ENCODE results near the gene SYNRG.

Gene SYNRG

GRCh38 chr17:37493249-37494027 is 115.8 kb downstream of the SYNRG start:
- Histone ChIP-seq H3K4me3 (ENCODE audit: low read length in 2 of 2) (no peak overlapping the region), H3K4ac (ENCODE audit: low read length) (no peak overlapping the region), H3K23ac (ENCODE audit: low read depth, low read length, poor library complexity) (no peak overlapping the region), H2AFZ (ENCODE audit: low read length) (no peak overlapping the region), H3K9me3 (replicated peaks in 1 of 2; ENCODE audit: control insufficient read depth in 2 of 2, insufficient read depth in 1 of 2, low read depth in 1 of 2, low read length in 2 of 2) (no peaks in the 10 kb centered on the region), H3K4me1 (ENCODE audit: control insufficient read depth in 2 of 2, insufficient read depth in 1 of 2, low read depth in 1 of 2, low read length in 2 of 2) (peaks cover 10 to 20% of the 10 kb centered on the region in 2 donors), H3K36me3 (replicated peaks in 1 of 2; ENCODE audit: control insufficient read depth in 2 of 2, insufficient read depth in 2 of 2, low read length in 2 of 2) (peaks cover 0 to 4% of the 10 kb centered on the region in 2 donors), H2BK120ac (ENCODE audit: low read depth, low read length) (no peak overlapping the region), H4K8ac (ENCODE audit: low read depth, low read length) (no peak overlapping the region), H3K9ac (ENCODE audit: low read depth, low read length, poor library complexity) (no peak overlapping the region), H3K27ac (replicated peaks; ENCODE audit: low read length) (no peak overlapping the region), H2BK15ac (ENCODE audit: low read length) (no peak overlapping the region), H3K27me3 (ENCODE audit: control insufficient read depth in 3 of 3, insufficient read depth in 3 of 3, low read depth in 1 of 3, low read length in 3 of 3) (peaks cover 0 to 7% (median 0%) of the 10 kb centered on the region in 3 experiments), H2BK5ac (ENCODE audit: low read length) (no peak overlapping the region), H3K18ac (ENCODE audit: low read length) (no peak overlapping the region), H3K14ac (ENCODE audit: low read length) (no peak overlapping the region), H2AK5ac (ENCODE audit: low read depth, low read length) (no peak overlapping the region), H2BK12ac (ENCODE audit: low read length) (no peak overlapping the region), H4K91ac (ENCODE audit: low read depth, low read length, poor library complexity) (no peak overlapping the region), H3K79me1 (ENCODE audit: low read depth, low read length) (peaks cover 7% of the 10 kb centered on the region), H3K4me2 (ENCODE audit: insufficient read depth, low read length, poor library complexity, severe bottlenecking) (no peak overlapping the region)
- WGBS, 2 donors (ENCODE audit: extremely low coverage in 2 of 2, insufficient read length in 2 of 2, insufficient replicate concordance in 1 of 2), result no CpG with 5 or more reads among the region's 2 CpGs
- DNase-seq (ENCODE audit: low spot score), result no peak

- no peak overlapping the region for H3K27ac ChIP-seq (replicated peaks; ENCODE audit: low read length)
These were observed 117.1 kb downstream of the SYNRG start for GRCh38 chr17:37492167-37492566.

DNA sequence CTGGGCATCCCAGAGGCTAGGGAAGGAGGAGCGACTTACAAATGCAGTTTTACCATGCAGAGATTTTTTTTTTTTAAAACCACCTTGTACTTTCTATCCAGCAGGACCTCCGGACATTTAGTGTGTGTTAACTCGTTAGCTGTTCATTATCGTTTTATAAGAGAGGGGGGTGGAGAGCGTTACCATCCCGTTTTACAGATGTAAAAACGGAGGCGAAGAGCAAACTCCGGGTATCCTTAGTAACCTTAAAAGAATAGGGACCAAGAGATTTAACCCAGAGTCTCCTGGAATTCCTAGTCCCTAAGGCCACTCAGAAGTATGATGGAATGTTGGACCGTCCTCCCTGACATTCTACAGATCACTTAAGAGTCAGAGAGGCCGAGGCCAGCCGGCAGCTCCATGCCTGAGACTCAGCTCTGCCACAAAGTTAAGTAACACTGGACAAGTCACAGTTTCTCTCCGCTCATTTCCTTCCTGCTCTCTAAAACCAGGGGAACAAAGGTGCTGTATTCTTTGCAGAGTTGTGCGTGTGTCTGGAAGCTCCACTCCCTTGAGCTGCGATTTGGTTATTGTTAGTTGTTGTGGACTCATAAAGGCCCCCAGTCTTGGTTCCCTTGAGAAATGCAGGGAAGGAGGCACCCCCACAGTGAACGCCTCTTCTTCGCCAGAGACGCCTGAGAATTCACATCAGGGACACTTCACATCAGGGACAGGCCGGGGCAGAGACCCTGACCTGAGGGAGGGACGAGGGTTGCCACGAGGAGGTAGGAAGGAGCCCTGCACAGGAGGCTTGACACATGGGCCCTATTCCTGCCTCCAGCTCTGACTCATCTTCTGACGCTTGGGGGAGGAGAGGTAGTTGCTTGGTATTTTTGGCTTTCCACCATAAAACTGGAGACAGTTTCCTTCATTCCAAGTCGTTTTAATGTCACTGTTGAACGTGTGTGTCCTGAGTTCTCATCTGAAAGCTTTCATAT is 118.3 kb downstream of the SYNRG start:
- Histone ChIP-seq H3K4ac (ENCODE audit: low read length) (no peak overlapping the region), H3K9me3 (replicated peaks in 1 of 2; ENCODE audit: control insufficient read depth in 2 of 2, insufficient read depth in 1 of 2, low read depth in 1 of 2, low read length in 2 of 2) (no peaks in the 10 kb centered on the region), H3K9ac (ENCODE audit: low read depth, low read length, poor library complexity) (no peak overlapping the region), H4K8ac (ENCODE audit: low read depth, low read length) (no peak overlapping the region), H3K4me3 (ENCODE audit: low read length in 2 of 2) (peak overlapping the region; percentile 83 to 89), H2BK120ac (ENCODE audit: low read depth, low read length) (no peak overlapping the region), H3K79me1 (ENCODE audit: low read depth, low read length) (peaks cover 2% of the 10 kb centered on the region), H3K18ac (ENCODE audit: low read length) (no peak overlapping the region), H3K27me3 (ENCODE audit: control insufficient read depth in 3 of 3, insufficient read depth in 3 of 3, low read depth in 1 of 3, low read length in 3 of 3) (peaks cover 0 to 7% (median 0%) of the 10 kb centered on the region in 3 experiments), H2BK5ac (ENCODE audit: low read length) (no peak overlapping the region), H4K91ac (ENCODE audit: low read depth, low read length, poor library complexity) (no peak overlapping the region), H3K4me2 (ENCODE audit: insufficient read depth, low read length, poor library complexity, severe bottlenecking) (peak overlapping the region; percentile 75), H2BK15ac (ENCODE audit: low read length) (no peak overlapping the region), H3K23ac (ENCODE audit: low read depth, low read length, poor library complexity) (no peak overlapping the region), H2AK5ac (ENCODE audit: low read depth, low read length) (no peak overlapping the region), H3K27ac (replicated peaks; ENCODE audit: low read length) (peak overlapping the region; percentile 31), H3K4me1 (ENCODE audit: control insufficient read depth in 2 of 2, insufficient read depth in 1 of 2, low read depth in 1 of 2, low read length in 2 of 2) (peaks cover 12 to 21% of the 10 kb centered on the region in 2 donors), H3K14ac (ENCODE audit: low read length) (no peak overlapping the region), H2BK12ac (ENCODE audit: low read length) (no peak overlapping the region), H2AFZ (ENCODE audit: low read length) (peak overlapping the region; percentile 85), H3K36me3 (replicated peaks in 1 of 2; ENCODE audit: control insufficient read depth in 2 of 2, insufficient read depth in 2 of 2, low read length in 2 of 2) (no peaks in the 10 kb centered on the region)
- no CpG with 5 or more reads among the region's 24 CpGs for WGBS, 2 donors (ENCODE audit: extremely low coverage in 2 of 2, insufficient read length in 2 of 2, insufficient replicate concordance in 1 of 2)
- DNase-seq (ENCODE audit: low spot score), result peak; percentile 36

More at GRCh38 chr17:37492167-37492566, 117.1 kb downstream of the SYNRG start:
- H2BK120ac ChIP-seq (ENCODE audit: low read depth, low read length), result no peak overlapping the region
- no CpG with 5 or more reads among the region's 4 CpGs for WGBS, 2 donors (ENCODE audit: extremely low coverage in 2 of 2, insufficient read length in 2 of 2, insufficient replicate concordance in 1 of 2)
- H3K14ac ChIP-seq (ENCODE audit: low read length), result no peak overlapping the region
- H2AFZ ChIP-seq (ENCODE audit: low read length), result no peak overlapping the region
- no peak overlapping the region for H4K8ac ChIP-seq (ENCODE audit: low read depth, low read length)
- no peak overlapping the region for H2BK15ac ChIP-seq (ENCODE audit: low read length)
- no peak overlapping the region for H3K4ac ChIP-seq (ENCODE audit: low read length)
- H2AK5ac ChIP-seq (ENCODE audit: low read depth, low read length), result no peak overlapping the region
- H3K18ac ChIP-seq (ENCODE audit: low read length), result no peak overlapping the region
- no peak overlapping the region for H4K91ac ChIP-seq (ENCODE audit: low read depth, low read length, poor library complexity)
- no peak for DNase-seq (ENCODE audit: low spot score)
- no peak overlapping the region for H3K4me2 ChIP-seq (ENCODE audit: insufficient read depth, low read length, poor library complexity, severe bottlenecking)
- no peaks in the 10 kb centered on the region for H3K36me3 ChIP-seq (replicated peaks in 1 of 2; ENCODE audit: control insufficient read depth in 2 of 2, insufficient read depth in 2 of 2, low read length in 2 of 2)
- H3K9ac ChIP-seq (ENCODE audit: low read depth, low read length, poor library complexity), result no peak overlapping the region
- H3K9me3 ChIP-seq (replicated peaks in 1 of 2; ENCODE audit: control insufficient read depth in 2 of 2, insufficient read depth in 1 of 2, low read depth in 1 of 2, low read length in 2 of 2), result no peaks in the 10 kb centered on the region
- no peak overlapping the region for H3K23ac ChIP-seq (ENCODE audit: low read depth, low read length, poor library complexity)
- H3K79me1 ChIP-seq (ENCODE audit: low read depth, low read length), result peaks cover 6% of the 10 kb centered on the region
- no peak overlapping the region for H2BK5ac ChIP-seq (ENCODE audit: low read length)
- no peak overlapping the region for H2BK12ac ChIP-seq (ENCODE audit: low read length)
- H3K27me3 ChIP-seq (ENCODE audit: control insufficient read depth in 3 of 3, insufficient read depth in 3 of 3, low read depth in 1 of 3, low read length in 3 of 3), result peaks cover 0 to 7% (median 0%) of the 10 kb centered on the region in 3 experiments
- H3K4me3 ChIP-seq (ENCODE audit: low read length in 2 of 2), result peak overlapping the region in 1 of 2 donors; percentile 83
- H3K4me1 ChIP-seq (ENCODE audit: control insufficient read depth in 2 of 2, insufficient read depth in 1 of 2, low read depth in 1 of 2, low read length in 2 of 2), result peaks cover 12 to 21% of the 10 kb centered on the region in 2 donors
